Activated CD4-positive, alpha-beta T cell treated with anti-CD3 and anti-CD28 coated beads for 4 hours (primary cell): ENCODE data around the gene TTLL1.
"Not testable (repeated sequence)": the region's sequence is repeated elsewhere in the genome, so short reads cannot be mapped to it uniquely, and the experiment has no call there.

Source experiments
- DNase-seq, 2 donors: peaks; one replicate each; pipeline ENCODE4 v3.0.0-alpha.2; 2020

The TTLL1 gene

GRCh38 chr22:43109921-43110443, 20.8 kb upstream of the TTLL1 start:
- DNase-seq, result no peak

- DNase-seq, result no peak
Measured at GRCh38 chr22:43109511-43109910, 20.3 kb upstream of the TTLL1 start.

- no peak for DNase-seq
Measured at GRCh38 chr22:43106302-43106701, 17.1 kb upstream of the TTLL1 start.

GRCh38 chr22:43104950-43105349, 15.8 kb upstream of the TTLL1 start:
- DNase-seq, result not testable (repeated sequence)

GRCh38 chr22:43104056-43104625, 14.9 kb upstream of the TTLL1 start:
- peak in 1 of 2 donors; percentile 6 for DNase-seq

GRCh38 chr22:43101306-43101705, 12.1 kb upstream of the TTLL1 start:
- DNase-seq, result no peak

- DNase-seq, result no peak
Measured at GRCh38 chr22:43100225-43100624, 11.0 kb upstream of the TTLL1 start.

- DNase-seq, result no peak
Measured at GRCh38 chr22:43099095-43099494, 9.9 kb upstream of the TTLL1 start.

- DNase-seq, result no peak
Measured at GRCh38 chr22:43098356-43098755, 9.2 kb upstream of the TTLL1 start.

GRCh38 chr22:43096420-43096819, 7.2 kb upstream of the TTLL1 start:
- DNase-seq, result no peak

- no peak for DNase-seq
Measured at GRCh38 chr22:43094551-43094950, 5.4 kb upstream of the TTLL1 start.

GRCh38 chr22:43094085-43094484, 4.9 kb upstream of the TTLL1 start:
- no peak for DNase-seq

GRCh38 chr22:43092085-43092484, 2.9 kb upstream of the TTLL1 start:
- DNase-seq, result no peak

- DNase-seq, result peak; percentile 34 to 37
Measured at GRCh38 chr22:43090130-43090789, 1.1 kb upstream of the TTLL1 start.

- no peak for DNase-seq
Measured at GRCh38 chr22:43088627-43088983, 586 bp downstream of the TTLL1 start.

- no peak for DNase-seq
Measured at GRCh38 chr22:43085658-43086606, 3.3 kb downstream of the TTLL1 start.

- DNase-seq, result no peak
Measured at GRCh38 chr22:43081968-43082367, 7.2 kb downstream of the TTLL1 start.

- no peak for DNase-seq
Measured at GRCh38 chr22:43080616-43081015, 8.6 kb downstream of the TTLL1 start.

- no peak for DNase-seq
Measured at GRCh38 chr22:43079742-43080141, 9.4 kb downstream of the TTLL1 start.

GRCh38 chr22:43078522-43078921, 10.7 kb downstream of the TTLL1 start:
- no peak for DNase-seq

- DNase-seq, result no peak
Measured at GRCh38 chr22:43077121-43077877, 11.9 kb downstream of the TTLL1 start.

GRCh38 chr22:43066844-43067385, 22.3 kb downstream of the TTLL1 start:
- DNase-seq, result no peak

GRCh38 chr22:43066134-43066533, 23.1 kb downstream of the TTLL1 start:
- no peak for DNase-seq
